Left colon (tissue), 2 donors: Measurements from ENCODE around the gene USP17L17. TPM values are rescaled to one million over a fixed set of nuclear protein-coding genes. Genes with fewer than 3 reads are reported as not detected.
"Not testable (repeated sequence)": the region's sequence is repeated elsewhere in the genome, so short reads cannot be mapped to it uniquely, and the experiment has no call there.

ENCODE experiments used
- ATAC-seq: fragments of 200-7000 bp; cut with Tn5 transposase; one replicate; pipeline ENCODE4 v1.9.1; 2020; ENCODE audit warnings: mild to moderate bottlenecking, moderate library complexity
- DNase-seq, 2 donors: peaks; one replicate each; pipeline ENCODE4 v3.0.0-alpha.2; 2020
- intact Hi-C, 2 donors: fragments of 100-400 bp; cut with DNase I in 1 of 2; cut with micrococcal nuclease in 1 of 2; formaldehyde crosslinking; loops; one replicate each; pipeline versions ENCODE4 v1.11.2 to v1.14.0; 2022; cut with DNase I, micrococcal nuclease
- long read RNA-seq: library from polyadenylated mRNA; unstranded; transcript quantifications from one replicate; pipeline ENCODE4 v2.0.0, GENCODE V29; 2021
- total RNA-seq, 2 donors: library from RNA; stranded (reverse); fragmentation: NEBNext Ultra II Directional; extraction: Animal tissue kit (Norgen Biotek cat#: 25700); gene quantifications; one replicate each; pipeline ENCODE4 v1.2.1, GENCODE V29; 2021
- donor health status: DM: no; HTN: no; CAD: no.
- donor health status: DM: yes; HTN: yes; CAD: no.

The USP17L17 gene
- not detected for total RNA-seq
- long read RNA-seq: 0 reads

DNA sequence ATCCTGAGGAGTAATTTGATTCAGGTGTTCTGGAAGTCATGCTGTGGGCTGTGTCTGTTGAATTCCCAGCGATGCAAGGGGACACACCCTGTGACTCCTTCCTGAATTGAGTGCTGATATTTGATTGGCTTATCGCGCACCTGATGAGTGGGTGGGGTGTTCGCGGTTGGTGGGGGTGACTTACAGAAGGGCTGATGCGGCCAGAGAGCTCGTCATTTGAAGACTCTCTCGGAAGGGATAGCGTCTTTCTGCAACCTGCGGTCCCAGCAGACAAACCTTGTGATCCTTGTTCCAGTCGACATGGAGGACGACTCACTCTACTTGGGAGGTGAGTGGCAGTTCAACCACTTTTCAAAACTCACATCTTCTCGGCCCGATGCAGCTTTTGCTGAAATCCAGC lies at the start of gene USP17L17:
Gene USP17L17, plus strand, starts transcription at position 301 of the 400 bp plus-strand sequence. Its CDS starts 0 bp downstream, at position 301.
- DNase-seq, ATAC-seq, intact Hi-C loops: not testable (repeated sequence)

DNA sequence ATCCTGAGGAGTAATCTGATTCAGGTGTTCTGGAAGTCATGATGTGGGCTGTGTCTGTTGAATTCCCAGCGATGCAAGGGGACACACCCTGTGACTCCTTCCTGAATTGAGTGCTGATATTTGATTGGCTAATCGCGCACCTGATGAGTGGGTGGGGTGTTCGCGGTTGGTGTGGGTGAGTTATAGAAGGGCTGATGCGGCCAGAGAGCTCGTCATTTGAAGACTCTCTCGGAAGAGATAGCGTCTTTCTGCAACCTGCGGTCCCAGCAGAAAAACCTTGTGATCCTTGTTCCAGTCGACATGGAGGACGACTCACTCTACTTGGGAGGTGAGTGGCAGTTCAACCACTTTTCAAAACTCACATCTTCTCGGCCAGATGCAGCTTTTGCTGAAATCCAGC lies 33.3 kb upstream of the USP17L17 start, which contains the start of gene USP17L10:
Gene USP17L10, plus strand, starts transcription at position 301 of the 400 bp plus-strand sequence. Its CDS starts 0 bp downstream, at position 301.
- DNase-seq, intact Hi-C loops, ATAC-seq: not testable (repeated sequence)

GRCh38 chr4:9214701-9215100 lies 29.0 kb upstream of the USP17L17 start:
- DNase-seq: peak; percentile 1 to 5
- ATAC-seq, intact Hi-C loops: not testable (repeated sequence)

DNA sequence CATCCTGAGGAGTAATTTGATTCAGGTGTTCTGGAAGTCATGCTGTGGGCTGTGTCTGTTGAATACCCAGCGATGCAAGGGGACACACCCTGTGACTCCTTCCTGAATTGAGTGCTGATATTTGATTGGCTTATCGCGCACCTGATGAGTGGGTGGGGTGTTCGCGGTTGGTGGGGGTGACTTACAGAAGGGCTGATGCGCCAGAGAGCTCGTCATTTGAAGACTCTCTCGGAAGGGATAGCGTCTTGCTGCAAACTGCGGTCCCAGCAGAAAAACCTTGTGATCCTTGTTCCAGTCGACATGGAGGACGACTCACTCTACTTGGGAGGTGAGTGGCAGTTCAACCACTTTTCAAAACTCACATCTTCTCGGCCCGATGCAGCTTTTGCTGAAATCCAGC lies 28.6 kb upstream of the USP17L17 start, which contains the start of gene USP17L11:
Gene USP17L11, plus strand, starts transcription at position 301 of the 400 bp plus-strand sequence. Its CDS starts 0 bp downstream, at position 301.
- ATAC-seq, intact Hi-C loops, DNase-seq: not testable (repeated sequence)

- ATAC-seq, intact Hi-C loops, DNase-seq: not testable (repeated sequence)
Observed at GRCh38 chr4:9219852-9220251, 23.8 kb upstream of the USP17L17 start, which contains the start of gene USP17L12. Gene USP17L12 (plus strand): TSS chr4:9220152. CDS start chr4:9220152, 0 bp downstream.

DNA sequence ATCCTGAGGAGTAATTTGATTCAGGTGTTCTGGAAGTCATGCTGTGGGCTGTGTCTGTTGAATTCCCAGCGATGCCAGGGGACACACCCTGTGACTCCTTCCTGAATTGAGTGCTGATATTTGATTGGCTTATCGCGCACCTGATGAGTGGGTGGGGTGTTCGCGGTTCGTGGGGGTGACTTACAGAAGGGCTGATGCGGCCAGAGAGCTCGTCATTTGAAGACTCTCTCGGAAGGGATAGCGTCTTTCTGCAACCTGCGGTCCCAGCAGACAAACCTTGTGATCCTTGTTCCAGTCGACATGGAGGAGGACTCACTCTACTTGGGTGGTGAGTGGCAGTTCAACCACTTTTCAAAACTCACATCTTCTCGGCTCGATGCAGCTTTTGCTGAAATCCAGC lies 19.1 kb upstream of the USP17L17 start, which contains the start of gene USP17L13:
Gene USP17L13, plus strand, starts transcription at position 301 of the 400 bp plus-strand sequence. Its CDS starts 0 bp downstream, at position 301.
- DNase-seq, intact Hi-C loops, ATAC-seq: not testable (repeated sequence)

GRCh38 chr4:9230249-9230648 lies 13.4 kb upstream of the USP17L17 start:
- intact Hi-C loops, ATAC-seq, DNase-seq: not testable (repeated sequence)

DNA sequence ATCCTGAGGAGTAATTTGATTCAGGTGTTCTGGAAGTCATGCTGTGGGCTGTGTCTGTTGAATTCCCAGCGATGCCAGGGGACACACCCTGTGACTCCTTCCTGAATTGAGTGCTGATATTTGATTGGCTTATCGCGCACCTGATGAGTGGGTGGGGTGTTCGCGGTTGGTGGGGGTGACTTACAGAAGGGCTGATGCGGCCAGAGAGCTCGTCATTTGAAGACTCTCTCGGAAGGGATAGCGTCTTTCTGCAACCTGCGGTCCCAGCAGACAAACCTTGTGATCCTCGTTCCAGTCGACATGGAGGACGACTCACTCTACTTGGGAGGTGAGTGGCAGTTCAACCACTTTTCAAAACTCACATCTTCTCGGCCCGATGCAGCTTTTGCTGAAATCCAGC lies 9.6 kb upstream of the USP17L17 start, which contains the start of gene USP17L15:
Gene USP17L15, plus strand, starts transcription at position 301 of the 400 bp plus-strand sequence. Its CDS starts 0 bp downstream, at position 301.
- DNase-seq, intact Hi-C loops, ATAC-seq: not testable (repeated sequence)

DNA sequence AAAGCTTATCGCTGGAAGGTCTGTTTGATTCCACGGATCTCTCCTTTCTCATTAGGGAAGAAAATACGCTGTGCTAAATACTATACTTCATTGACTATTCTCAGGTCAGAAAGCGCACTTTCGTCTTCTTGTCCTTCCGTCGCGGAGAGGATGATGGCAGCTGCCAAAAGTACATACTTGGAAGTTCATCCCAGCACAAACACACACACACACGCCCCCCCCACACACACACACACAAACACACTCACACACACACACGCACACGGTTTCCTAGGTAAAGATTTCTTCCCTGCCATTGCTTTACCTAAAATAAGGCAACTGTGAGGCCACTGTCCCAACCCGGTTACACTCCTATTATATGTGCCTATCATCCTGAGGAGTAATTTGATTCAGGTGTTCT lies 5.2 kb upstream of the USP17L17 start:
- ATAC-seq, intact Hi-C loops: not testable (repeated sequence)
- peak; percentile 0 to 8 for DNase-seq

- peak in 1 of 2 donors; percentile 24 for DNase-seq
- intact Hi-C loops, ATAC-seq: not testable (repeated sequence)
Observed at GRCh38 chr4:9247953-9248680, 4.4 kb downstream of the USP17L17 start, which contains the start of gene USP17L18. Gene USP17L18 (plus strand): TSS chr4:9248630. CDS start chr4:9248630, 0 bp downstream.

DNA sequence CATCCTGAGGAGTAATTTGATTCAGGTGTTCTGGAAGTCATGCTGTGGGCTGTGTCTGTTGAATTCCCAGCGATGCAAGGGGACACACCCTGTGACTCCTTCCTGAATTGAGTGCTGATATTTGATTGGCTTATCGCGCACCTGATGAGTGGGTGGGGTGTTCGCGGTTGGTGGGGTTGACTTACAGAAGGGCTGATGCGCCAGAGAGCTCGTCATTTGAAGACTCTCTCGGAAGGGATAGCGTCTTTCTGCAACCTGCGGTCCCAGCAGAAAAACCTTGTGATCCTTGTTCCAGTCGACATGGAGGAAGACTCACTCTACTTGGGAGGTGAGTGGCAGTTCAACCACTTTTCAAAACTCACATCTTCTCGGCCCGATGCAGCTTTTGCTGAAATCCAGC lies 9.4 kb downstream of the USP17L17 start, which contains the start of gene USP17L19:
Gene USP17L19, plus strand, starts transcription at position 301 of the 400 bp plus-strand sequence. Its CDS starts 0 bp downstream, at position 301.
- intact Hi-C loops, DNase-seq, ATAC-seq: not testable (repeated sequence)

DNA sequence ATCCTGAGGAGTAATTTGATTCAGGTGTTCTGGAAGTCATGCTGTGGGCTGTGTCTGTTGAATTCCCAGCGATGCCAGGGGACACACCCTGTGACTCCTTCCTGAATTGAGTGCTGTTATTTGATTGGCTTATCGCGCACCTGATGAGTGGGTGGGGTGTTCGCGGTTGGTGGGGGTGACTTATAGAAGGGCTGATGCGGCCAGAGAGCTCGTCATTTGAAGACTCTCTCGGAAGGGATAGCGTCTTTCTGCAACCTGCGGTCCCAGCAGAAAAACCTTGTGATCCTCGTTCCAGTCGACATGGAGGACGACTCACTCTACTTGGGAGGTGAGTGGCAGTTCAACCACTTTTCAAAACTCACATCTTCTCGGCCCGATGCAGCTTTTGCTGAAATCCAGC lies 14.1 kb downstream of the USP17L17 start, which contains the start of gene USP17L20:
Gene USP17L20, plus strand, starts transcription at position 301 of the 400 bp plus-strand sequence. Its CDS starts 0 bp downstream, at position 301.
- intact Hi-C loops, ATAC-seq: not testable (repeated sequence)

GRCh38 chr4:9262572-9262971 lies 18.9 kb downstream of the USP17L17 start, which contains the start of gene USP17L21:
Gene USP17L21 (plus strand): TSS chr4:9262872. CDS start chr4:9262872, 0 bp downstream.
- ATAC-seq, intact Hi-C loops, DNase-seq: not testable (repeated sequence)

More for the DNA sequence above, 14.1 kb downstream of the USP17L17 start, which contains the start of gene USP17L20:
- DNase-seq: not testable (repeated sequence)

- intact Hi-C loops, ATAC-seq, DNase-seq: not testable (repeated sequence)
Observed at GRCh38 chr4:9267319-9267718, 23.6 kb downstream of the USP17L17 start, which contains the start of gene USP17L22. Gene USP17L22 (plus strand): TSS chr4:9267619. CDS start chr4:9267619, 0 bp downstream.

- intact Hi-C loops, ATAC-seq: not testable (repeated sequence)
- peak in 1 of 2 donors; percentile 52 for DNase-seq
Observed at GRCh38 chr4:9271719-9272118, 28.0 kb downstream of the USP17L17 start.
